Fibroblast of lung (primary cell): Measurements from ENCODE around the gene ATP8A1. TPM values are rescaled to one million over a fixed set of nuclear protein-coding genes. Genes with fewer than 3 reads are reported as not detected.

ENCODE experiments used
- DNase-seq, 2 donors: peaks; one replicate each; pipeline versions ENCODE4 v3.0.0 to v3.0.0-alpha.2; 2010; ENCODE audit warnings: low read depth in 2 of 2
- H2AFZ ChIP-seq: 2 replicates; pipeline ENCODE4 v1.5.1; 2012; ENCODE audit warnings: low read length, control low read depth, inconsistent platforms
- H3K27ac ChIP-seq: 2 replicates; pipeline ENCODE4 v1.5.1; 2011; ENCODE audit warnings: low read length, control low read depth; ENCODE audit not compliant: insufficient read depth
- H3K27me3 ChIP-seq: 2 replicates; pipeline ENCODE4 v1.5.1; 2011; ENCODE audit warnings: mild to moderate bottlenecking, low read length; ENCODE audit not compliant: control insufficient read depth, insufficient read depth
- H3K36me3 ChIP-seq: 2 replicates; pipeline ENCODE4 v1.5.1; 2011; ENCODE audit warnings: low read length; ENCODE audit not compliant: control insufficient read depth, insufficient read depth
- H3K4me1 ChIP-seq: 2 replicates; pipeline ENCODE4 v1.5.1; 2011; ENCODE audit warnings: low read length; ENCODE audit not compliant: control insufficient read depth, insufficient read depth; ENCODE audit errors: extremely low read depth
- H3K4me2 ChIP-seq: 2 replicates; pipeline ENCODE4 v1.5.1; 2011; ENCODE audit warnings: low read length, control low read depth; ENCODE audit not compliant: insufficient read depth; ENCODE audit errors: extremely low read depth
- H3K4me3 ChIP-seq, 4 experiments: fragments of 200-600 bp in 1 of 4; sonication (generic) in 1 of 4; replicated peaks in 1 of 4; 2 replicates each; pipeline ENCODE4 v1.5.1; 2011 to 2016; ENCODE audit warnings: low read length in 4 of 4, low read depth in 3 of 4, mild to moderate bottlenecking in 3 of 4, control low read depth in 2 of 4, inconsistent platforms in 1 of 4, mixed read lengths in 1 of 4; ENCODE audit not compliant: insufficient read depth in 1 of 4; ENCODE audit errors: control extremely low read depth in 1 of 4
- H3K79me2 ChIP-seq: 2 replicates; pipeline ENCODE4 v1.5.1; 2012; ENCODE audit warnings: mild to moderate bottlenecking, low read length, inconsistent platforms; ENCODE audit not compliant: control insufficient read depth, insufficient read depth
- H3K9ac ChIP-seq: 2 replicates; pipeline ENCODE4 v1.5.1; 2011; ENCODE audit warnings: mild to moderate bottlenecking, low read length, control low read depth; ENCODE audit not compliant: insufficient read depth
- H3K9me3 ChIP-seq: 2 replicates; pipeline ENCODE4 v1.5.1; 2012; ENCODE audit warnings: low read depth, low read length; ENCODE audit not compliant: control insufficient read depth, insufficient read depth
- H4K20me1 ChIP-seq: 2 replicates; pipeline ENCODE4 v1.5.1; 2011; ENCODE audit warnings: low read length; ENCODE audit not compliant: control insufficient read depth, insufficient read depth; ENCODE audit errors: extremely low read depth
- CTCF ChIP-seq, 2 donors: IDR thresholded peaks in 1 of 2; conservative IDR thresholded peaks in 1 of 2; 1 replicate in 1 of 2; 2 replicates in 1 of 2; pipeline ENCODE4 v1.5.1; 2011 to 2012; ENCODE audit warnings: low read length in 2 of 2, control low read depth in 1 of 2, inconsistent platforms in 1 of 2, low read depth in 1 of 2, mild to moderate bottlenecking in 1 of 2
- EZH2 ChIP-seq: IDR thresholded peaks from 2 replicates; pipeline ENCODE4 v1.5.1; 2012; ENCODE audit warnings: low read length, control low read depth, mild to moderate bottlenecking; ENCODE audit errors: missing control alignments
- polyA plus RNA-seq, 2 donors: library from polyadenylated mRNA; depleted of rRNA in 1 of 2; stranded (reverse) in 1 of 2; unstranded in 1 of 2; fragments of >200 nt; gene quantifications; 2 replicates each; pipeline ENCODE4 v1.2.1, GENCODE V29; 2011 to 2012; ENCODE audit warnings: missing spikeins in 1 of 2
- total RNA-seq: library from RNA; depleted of rRNA; stranded (reverse); fragments of >200 nt; gene quantifications from 2 replicates; pipeline ENCODE4 v1.2.1, GENCODE V29; 2014

ATP8A1 gene
- total and polyA plus RNA-seq, 2 donors (not counting 1 experiment from before 2014, with no cell fraction given), result 0.36 to 4.8 TPM

- Histone ChIP-seq H2AFZ (no peak overlapping the region), H3K4me2 (no peak overlapping the region), H3K9ac (no peak overlapping the region), H3K27me3 (no peaks in the 10 kb centered on the region), H4K20me1 (no peaks in the 10 kb centered on the region), H3K9me3 (no peaks in the 10 kb centered on the region), H3K4me3 (no peak overlapping the region), H3K36me3 (no peaks in the 10 kb centered on the region), H3K79me2 (no peaks in the 10 kb centered on the region), H3K4me1 (no peaks in the 10 kb centered on the region), H3K27ac (no peak overlapping the region)
- TF ChIP-seq EZH2 (no peak), CTCF (conservative IDR thresholded peaks at IDR 0.05 in 1 of 2, IDR thresholded peaks at IDR 0.05 in 1 of 2; ENCODE audit: low read depth in 1 of 2, low read length in 2 of 2) (no peak)
- DNase-seq, result no peak
These were observed 182.5 kb downstream of the ATP8A1 start for GRCh38 chr4:42474406-42474805.

DNA sequence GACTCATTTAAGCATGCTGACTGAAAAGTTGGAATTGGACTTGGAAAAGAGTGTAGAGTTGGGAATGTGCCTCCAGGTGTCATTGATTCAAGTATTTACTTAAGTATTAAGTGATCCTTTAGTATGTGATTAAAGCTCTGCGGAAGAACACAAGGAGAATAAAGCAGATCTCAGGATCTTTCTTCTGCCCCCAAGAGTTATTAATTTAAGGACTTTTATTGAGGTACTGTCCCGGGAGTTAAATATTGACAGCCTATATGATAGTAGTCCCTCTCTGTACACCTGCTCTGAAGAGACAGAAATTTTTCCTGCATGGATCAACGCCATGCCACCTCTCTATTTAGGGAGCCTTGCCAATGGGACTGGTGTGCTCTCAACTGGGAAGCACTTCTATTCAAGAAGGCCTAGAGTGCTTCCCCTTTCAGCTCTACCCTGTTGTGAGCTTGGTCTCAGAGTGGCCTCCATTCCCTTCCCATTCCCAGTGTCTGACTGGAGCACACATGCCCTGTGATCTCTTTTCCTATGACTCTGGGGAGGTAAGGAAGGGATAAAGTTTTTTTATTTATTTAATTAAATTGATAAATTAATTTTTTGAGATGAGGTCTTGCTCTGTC, 183.7 kb downstream of the ATP8A1 start:
- Histone ChIP-seq H3K36me3 (no peaks in the 10 kb centered on the region), H3K9me3 (no peaks in the 10 kb centered on the region), H3K9ac (no peak overlapping the region), H3K79me2 (no peaks in the 10 kb centered on the region), H3K4me2 (no peak overlapping the region), H3K4me1 (no peaks in the 10 kb centered on the region), H3K27ac (no peak overlapping the region), H4K20me1 (no peaks in the 10 kb centered on the region), H3K4me3 (no peak overlapping the region), H3K27me3 (no peaks in the 10 kb centered on the region), H2AFZ (no peak overlapping the region)
- TF ChIP-seq EZH2, result no peak
- no peak for TF ChIP-seq CTCF (conservative IDR thresholded peaks at IDR 0.05 in 1 of 2, IDR thresholded peaks at IDR 0.05 in 1 of 2; ENCODE audit: low read depth in 1 of 2, low read length in 2 of 2)
- no peak for DNase-seq

- no peak overlapping the region for H3K9ac ChIP-seq
- H3K9me3 ChIP-seq, result no peaks in the 10 kb centered on the region
- H3K27ac ChIP-seq, result no peak overlapping the region
- H3K36me3 ChIP-seq, result no peaks in the 10 kb centered on the region
- H4K20me1 ChIP-seq, result no peaks in the 10 kb centered on the region
- TF ChIP-seq EZH2 (no peak), CTCF (conservative IDR thresholded peaks at IDR 0.05 in 1 of 2, IDR thresholded peaks at IDR 0.05 in 1 of 2; ENCODE audit: low read depth in 1 of 2, low read length in 2 of 2) (no peak)
- no peaks in the 10 kb centered on the region for H3K79me2 ChIP-seq
- H3K4me2 ChIP-seq, result no peak overlapping the region
- H3K27me3 ChIP-seq, result no peaks in the 10 kb centered on the region
- DNase-seq, result no peak
- H3K4me3 ChIP-seq, result no peak overlapping the region
- H2AFZ ChIP-seq, result no peak overlapping the region
- H3K4me1 ChIP-seq, result no peaks in the 10 kb centered on the region
These were observed 185.0 kb downstream of the ATP8A1 start for GRCh38 chr4:42471896-42472295.
